ACC112 (cell line): ENCODE results near the gene PPP1CC.
"Not testable (repeated sequence)": the region's sequence is repeated elsewhere in the genome, so short reads cannot be mapped to it uniquely, and the experiment has no call there.

Source experiments
- H2AFZ ChIP-seq: fragments of 200-600 bp; sonication (generic); one replicate; pipeline ENCODE4 v1.6.0; 2017; ENCODE audit warnings: antibody characterized with exemption, low read length; ENCODE audit not compliant: unreplicated experiment
- H3K27ac ChIP-seq: fragments of 200-600 bp; sonication (generic); 2 replicates; pipeline ENCODE4 v1.5.1; 2014; ENCODE audit warnings: low read depth, mild to moderate bottlenecking, antibody characterized with exemption, low read length, moderate library complexity
- H3K27me3 ChIP-seq: fragments of 200-600 bp; sonication (generic); 2 replicates; pipeline ENCODE4 v1.6.1; 2014; ENCODE audit warnings: mild to moderate bottlenecking, antibody characterized with exemption, low read length, moderate library complexity, mixed read lengths; ENCODE audit not compliant: insufficient read depth
- H3K36me3 ChIP-seq: fragments of 200-600 bp; sonication (generic); 2 replicates; pipeline ENCODE4 v1.6.1; 2016; ENCODE audit warnings: mild to moderate bottlenecking, antibody characterized with exemption, low read length, moderate library complexity, mixed read lengths; ENCODE audit not compliant: insufficient read depth
- H3K4me1 ChIP-seq: fragments of 200-600 bp; sonication (generic); one replicate; pipeline ENCODE4 v1.6.1; 2016; ENCODE audit warnings: low read length, mixed read lengths; ENCODE audit not compliant: insufficient read depth, unreplicated experiment, control insufficient read depth
- H3K4me3 ChIP-seq: fragments of 200-600 bp; sonication (generic); 2 replicates; pipeline ENCODE4 v1.5.1; 2014; ENCODE audit warnings: mild to moderate bottlenecking, low read depth, low read length
- H3K79me2 ChIP-seq: fragments of 200-600 bp; sonication (generic); one replicate; pipeline ENCODE4 v1.6.0; 2016; ENCODE audit warnings: low read length; ENCODE audit not compliant: control insufficient read depth, unreplicated experiment, insufficient read depth

Gene PPP1CC

DNA sequence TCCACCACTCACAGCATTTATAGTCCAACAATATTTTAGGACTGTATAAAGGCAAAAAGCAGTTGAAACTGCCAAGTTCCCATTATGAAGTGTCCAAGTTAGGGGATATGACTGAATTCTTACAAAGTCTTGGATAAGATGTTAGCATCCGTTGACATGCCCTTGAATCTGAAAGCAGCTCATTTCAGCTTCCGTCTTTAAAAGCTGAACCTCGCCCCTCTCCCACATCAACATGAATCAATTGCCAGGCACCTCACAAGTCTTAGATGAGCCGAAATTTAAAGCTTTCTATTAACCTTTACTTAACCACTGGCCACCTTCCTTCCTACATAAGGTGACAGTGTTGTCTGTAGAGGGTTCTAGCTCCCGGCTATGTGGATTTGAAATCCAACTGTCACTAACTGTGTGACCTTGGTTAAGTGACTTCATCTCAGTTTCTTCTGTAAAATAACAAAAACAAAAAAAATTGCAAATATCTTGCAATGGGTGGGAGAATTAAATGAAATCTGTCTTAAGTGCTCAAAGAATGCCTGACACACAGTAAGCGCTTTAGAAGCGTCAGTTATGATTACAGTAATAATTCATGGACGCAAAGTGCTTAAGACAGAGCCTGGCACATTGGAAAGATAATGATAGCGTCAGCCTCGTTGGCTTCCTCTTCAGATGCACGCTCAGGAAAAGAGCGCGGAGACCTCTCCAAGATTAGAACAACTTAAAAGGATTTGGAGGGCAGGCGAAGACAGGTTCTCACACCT lies 1.2 kb downstream of the PPP1CC start:
- Histone ChIP-seq H3K27ac (no peak overlapping the region), H3K4me3 (peak overlapping the region; percentile 88), H3K79me2 (peaks cover 62% of the 10 kb centered on the region), H3K27me3 (no peaks in the 10 kb centered on the region), H3K4me1 (peaks cover 50% of the 10 kb centered on the region), H3K36me3 (no peaks in the 10 kb centered on the region), H2AFZ (no peak overlapping the region)

DNA sequence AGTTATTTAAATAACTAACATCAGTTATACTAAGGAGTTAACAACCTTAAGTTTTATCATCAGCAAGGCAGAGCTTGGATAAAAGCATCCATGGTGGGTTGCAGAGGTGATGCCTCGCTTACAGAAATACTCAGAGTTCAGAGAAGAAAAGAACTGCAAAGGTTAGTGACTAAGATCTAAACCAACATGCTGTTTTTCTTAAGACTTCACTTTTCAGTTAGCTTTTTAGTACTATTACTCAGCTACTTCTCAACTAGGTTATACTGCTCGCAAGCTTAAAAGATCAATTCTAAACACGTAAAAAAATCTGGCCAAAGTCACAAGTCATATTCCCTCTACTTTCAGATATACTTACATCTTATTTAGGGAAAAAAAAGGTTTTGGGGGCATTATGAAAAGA lies 2.8 kb downstream of the PPP1CC start:
- H3K27me3 ChIP-seq: no peaks in the 10 kb centered on the region
- peak overlapping the region; percentile 88 for H3K4me3 ChIP-seq
- no peaks in the 10 kb centered on the region for H3K36me3 ChIP-seq

DNA sequence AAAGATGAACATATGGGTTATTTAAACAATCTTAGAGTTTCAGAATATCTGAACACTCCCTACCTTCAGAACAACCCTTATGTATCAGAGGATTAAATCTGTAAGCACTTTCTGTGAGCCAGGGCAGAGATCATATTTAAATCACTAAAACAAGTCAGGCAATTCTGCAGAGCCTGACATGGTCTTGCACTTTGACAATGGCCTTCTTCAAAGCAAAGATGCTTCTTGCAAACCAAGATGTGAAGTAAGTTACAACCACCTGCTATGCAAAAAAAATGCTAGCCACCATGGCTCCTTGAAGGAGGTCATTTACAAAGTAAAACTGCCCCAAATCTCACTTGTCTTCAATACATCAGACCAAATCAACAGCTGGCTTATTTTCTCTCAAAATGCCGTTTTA lies 3.2 kb downstream of the PPP1CC start:
- Histone ChIP-seq H3K27me3 (no peaks in the 10 kb centered on the region), H3K27ac (no peak overlapping the region), H3K36me3 (no peaks in the 10 kb centered on the region), H3K4me3 (peak overlapping the region; percentile 88), H3K4me1 (peaks cover 38% of the 10 kb centered on the region), H3K79me2 (peaks cover 82% of the 10 kb centered on the region), H2AFZ (no peak overlapping the region)

More for the DNA sequence above, 2.8 kb downstream of the PPP1CC start:
- Histone ChIP-seq H2AFZ (no peak overlapping the region), H3K79me2 (peaks cover 78% of the 10 kb centered on the region), H3K4me1 (peaks cover 42% of the 10 kb centered on the region), H3K27ac (no peak overlapping the region)

- Histone ChIP-seq H3K27me3 (no peaks in the 10 kb centered on the region), H3K4me3 (no peak overlapping the region), H3K27ac (no peak overlapping the region), H2AFZ (no peak overlapping the region), H3K4me1 (peaks cover 36% of the 10 kb centered on the region), H3K36me3 (0 out of 2 replicates have a peak, but pooled peaks cover 2% of the 10 kb centered on the region), H3K79me2 (peaks cover 100% of the 10 kb centered on the region)
Measured at GRCh38 chr12:110737532-110737931, 5.2 kb downstream of the PPP1CC start.

GRCh38 chr12:110737016-110737415 lies 5.7 kb downstream of the PPP1CC start:
- H2AFZ ChIP-seq, H3K27me3 ChIP-seq, H3K4me3 ChIP-seq, H3K36me3 ChIP-seq, H3K27ac ChIP-seq: not testable (repeated sequence)
- H3K79me2 ChIP-seq: peaks cover 100% of the 10 kb centered on the region
- H3K4me1 ChIP-seq: peaks cover 36% of the 10 kb centered on the region

- no peak overlapping the region for H2AFZ ChIP-seq
- peaks cover 93% of the 10 kb centered on the region for H3K79me2 ChIP-seq
- H3K27ac ChIP-seq: no peak overlapping the region
- no peak overlapping the region for H3K4me3 ChIP-seq
- H3K27me3 ChIP-seq: no peaks in the 10 kb centered on the region
- peaks cover 26% of the 10 kb centered on the region for H3K36me3 ChIP-seq
- peaks cover 24% of the 10 kb centered on the region for H3K4me1 ChIP-seq
Measured at GRCh38 chr12:110733900-110734299, 8.8 kb downstream of the PPP1CC start.

DNA sequence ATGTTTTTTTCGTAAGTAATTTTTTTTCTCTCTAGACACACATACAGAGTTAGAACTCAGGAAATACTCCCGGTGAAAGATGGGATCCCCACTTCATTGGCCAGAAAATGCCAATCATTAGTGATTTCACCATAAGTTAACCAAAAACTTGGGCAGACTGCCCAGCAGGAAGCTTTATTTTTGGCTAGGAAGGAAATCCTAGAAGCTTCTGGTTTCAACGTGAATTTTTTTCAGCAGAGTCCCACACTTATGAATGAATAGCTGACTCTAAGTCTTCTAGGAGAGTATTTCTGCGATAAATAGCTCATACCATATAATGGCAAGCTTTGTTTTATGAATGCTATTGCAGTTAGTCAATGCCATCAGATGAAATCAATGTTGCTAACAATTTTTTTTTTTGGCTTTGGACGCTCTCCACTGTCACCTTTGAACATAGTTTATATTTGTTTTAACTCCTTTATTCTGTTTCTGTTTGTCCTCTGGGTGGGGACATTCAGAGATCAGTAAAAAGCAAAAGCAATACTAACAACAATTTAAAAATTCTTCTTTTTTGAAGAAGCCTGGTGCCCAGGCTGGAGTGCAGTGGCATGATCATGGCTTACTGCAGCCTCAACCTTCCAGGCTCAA lies 9.5 kb downstream of the PPP1CC start:
- Histone ChIP-seq H3K36me3 (peaks cover 30% of the 10 kb centered on the region), H3K27ac (no peak overlapping the region), H3K4me1 (peaks cover 22% of the 10 kb centered on the region), H3K4me3 (no peak overlapping the region), H2AFZ (no peak overlapping the region), H3K27me3 (no peaks in the 10 kb centered on the region), H3K79me2 (peaks cover 92% of the 10 kb centered on the region)

DNA sequence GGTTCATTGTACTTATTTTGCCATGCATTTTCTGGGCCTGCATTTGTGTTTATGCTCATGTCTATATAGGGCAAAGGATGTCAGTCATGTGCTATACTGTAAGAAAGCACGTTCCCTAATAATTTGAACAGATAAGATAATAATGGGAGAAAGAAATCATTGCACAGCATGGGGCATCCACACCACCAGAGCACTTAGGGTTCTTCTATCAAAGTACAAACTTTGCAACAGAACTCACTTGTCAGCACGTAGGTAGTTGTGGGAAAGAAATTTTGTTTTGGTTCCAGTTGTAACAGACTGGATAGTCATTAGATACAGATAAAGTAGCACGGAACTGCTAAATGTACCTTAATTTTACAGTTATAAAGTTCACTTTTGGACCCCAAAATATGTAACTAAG lies 10.1 kb downstream of the PPP1CC start:
- Histone ChIP-seq H3K27ac (no peak overlapping the region), H3K36me3 (peaks cover 30% of the 10 kb centered on the region)

DNA sequence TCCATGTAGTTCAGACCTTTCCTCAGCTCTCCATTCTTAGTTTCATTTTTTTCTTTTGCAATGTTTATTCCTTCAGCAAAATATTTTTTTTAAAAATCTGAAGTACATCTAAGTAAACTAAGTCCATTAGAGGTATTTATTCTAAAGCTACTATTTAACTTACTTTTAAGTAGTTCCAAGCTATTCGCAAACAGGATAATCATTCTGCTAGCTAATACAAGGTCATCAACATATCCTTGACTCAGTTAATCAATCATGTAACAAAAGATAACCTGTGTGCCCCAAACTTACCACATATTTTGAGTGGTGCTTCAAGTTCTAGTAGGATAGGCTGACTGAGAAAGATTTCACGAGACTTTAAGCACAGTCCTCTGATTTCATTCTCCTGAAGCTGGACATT lies 11.2 kb downstream of the PPP1CC start:
- Histone ChIP-seq H3K27ac (no peak overlapping the region), H3K4me3 (no peak overlapping the region), H3K36me3 (peaks cover 30% of the 10 kb centered on the region), H3K4me1 (peaks cover 9% of the 10 kb centered on the region), H3K79me2 (peaks cover 85% of the 10 kb centered on the region), H2AFZ (no peak overlapping the region), H3K27me3 (no peaks in the 10 kb centered on the region)

More for the DNA sequence above, 10.1 kb downstream of the PPP1CC start:
- peaks cover 15% of the 10 kb centered on the region for H3K4me1 ChIP-seq
- no peak overlapping the region for H3K4me3 ChIP-seq
- peaks cover 86% of the 10 kb centered on the region for H3K79me2 ChIP-seq
- no peak overlapping the region for H2AFZ ChIP-seq
- H3K27me3 ChIP-seq: no peaks in the 10 kb centered on the region

DNA sequence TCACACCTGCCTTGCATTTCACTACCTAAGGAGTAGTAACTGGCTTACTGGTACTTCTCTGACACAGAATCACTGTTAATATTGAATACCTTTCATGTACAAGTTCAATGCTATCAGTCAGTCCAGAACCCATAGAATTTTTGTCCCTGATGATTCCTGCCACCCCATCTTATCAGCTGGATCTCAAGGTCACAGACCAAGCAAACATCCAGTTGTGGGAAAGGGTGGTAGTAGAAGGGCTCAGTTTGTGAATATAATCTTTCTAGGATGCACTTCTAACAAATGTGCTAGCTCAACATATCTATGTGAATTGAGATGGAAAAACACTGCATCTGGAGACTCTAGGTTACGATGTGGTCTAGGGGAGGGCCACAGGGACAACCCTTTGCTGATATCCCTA lies 14.1 kb downstream of the PPP1CC start:
- Histone ChIP-seq H3K4me1 (peaks cover 9% of the 10 kb centered on the region), H3K4me3 (no peak overlapping the region), H3K79me2 (peaks cover 67% of the 10 kb centered on the region), H2AFZ (no peak overlapping the region), H3K27ac (no peak overlapping the region), H3K36me3 (peaks cover 34% of the 10 kb centered on the region), H3K27me3 (no peaks in the 10 kb centered on the region)
